ENCODE measurements around the gene ZAP70. TPM values are rescaled to one million over a fixed set of nuclear protein-coding genes. Genes with fewer than 3 reads are reported as not detected.

ZAP70 gene
- total RNA-seq, 1 experiment from 2014 or later = 0.71 TPM

DNA sequence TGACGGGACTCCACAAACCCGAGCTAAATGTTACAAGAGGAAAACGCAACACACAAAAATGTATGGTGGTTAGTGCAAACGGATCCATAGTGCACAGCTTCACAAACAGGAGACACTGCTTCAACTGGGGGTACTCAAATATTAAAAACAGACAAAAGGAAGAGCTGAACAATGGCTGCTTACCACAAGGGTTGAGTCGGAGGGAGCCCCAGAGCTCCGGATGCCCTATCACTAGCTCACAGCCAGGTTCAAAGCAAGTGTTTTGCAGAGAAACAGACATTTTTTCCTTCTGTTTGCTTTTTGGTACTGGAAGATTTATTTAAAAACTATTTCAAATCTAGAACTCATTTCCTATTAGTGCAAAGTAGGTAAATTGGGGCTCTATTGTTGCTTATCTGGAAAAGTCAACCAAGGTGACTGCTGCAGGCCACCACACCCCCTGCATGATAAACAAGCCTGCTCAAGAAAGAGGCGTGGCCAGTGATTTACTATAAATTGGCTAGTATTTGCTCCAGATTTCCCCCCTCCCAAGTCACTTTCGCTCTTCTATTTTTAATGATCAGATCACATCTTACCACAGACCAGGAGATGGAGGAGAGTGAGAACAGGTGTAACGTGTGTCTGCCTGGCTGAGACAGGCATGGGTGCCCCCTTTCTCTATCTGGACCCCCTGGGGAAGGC is 46.5 kb downstream of the ZAP70 start:
- in situ Hi-C loops (cut with HindIII; ENCODE audit: low pct_unique_long_range_greater_than_20kb, low sequenced_read_pairs) = no loop called here

DNA sequence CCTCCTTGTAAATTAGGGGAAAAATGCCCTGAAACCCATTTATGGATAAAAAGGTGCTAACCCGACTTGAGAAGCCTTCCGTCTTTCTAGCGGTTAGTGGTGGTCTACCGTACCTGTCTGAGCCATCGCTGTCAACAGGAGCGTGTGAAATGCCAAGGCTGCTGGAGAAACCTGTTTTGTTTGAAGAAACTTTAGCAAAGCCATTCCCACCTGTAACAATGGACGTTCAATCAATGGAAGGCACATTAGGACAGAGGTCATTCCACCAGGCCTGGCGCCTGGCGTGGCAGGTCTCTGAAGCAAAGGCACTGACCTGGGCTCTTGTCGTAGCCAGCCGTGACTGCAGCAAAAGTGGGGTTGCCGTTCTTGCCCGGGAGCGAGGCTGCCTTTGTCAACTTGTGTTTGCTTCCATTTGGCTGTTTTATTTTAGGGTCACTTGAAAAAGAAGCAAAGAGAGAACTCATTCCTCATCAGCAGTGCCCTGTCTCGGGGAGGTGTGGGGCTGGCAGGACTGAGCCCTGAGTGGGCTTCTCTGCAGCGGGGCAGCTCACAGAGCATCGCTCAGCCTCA is 47.2 kb downstream of the ZAP70 start:
- no peak for DNase-seq (ENCODE audit: low read depth)
- in situ Hi-C loops (cut with HindIII; ENCODE audit: low pct_unique_long_range_greater_than_20kb, low sequenced_read_pairs) = no loop called here

More for the DNA sequence above, 46.5 kb downstream of the ZAP70 start:
- DNase-seq (ENCODE audit: low read depth) = no peak

DNA sequence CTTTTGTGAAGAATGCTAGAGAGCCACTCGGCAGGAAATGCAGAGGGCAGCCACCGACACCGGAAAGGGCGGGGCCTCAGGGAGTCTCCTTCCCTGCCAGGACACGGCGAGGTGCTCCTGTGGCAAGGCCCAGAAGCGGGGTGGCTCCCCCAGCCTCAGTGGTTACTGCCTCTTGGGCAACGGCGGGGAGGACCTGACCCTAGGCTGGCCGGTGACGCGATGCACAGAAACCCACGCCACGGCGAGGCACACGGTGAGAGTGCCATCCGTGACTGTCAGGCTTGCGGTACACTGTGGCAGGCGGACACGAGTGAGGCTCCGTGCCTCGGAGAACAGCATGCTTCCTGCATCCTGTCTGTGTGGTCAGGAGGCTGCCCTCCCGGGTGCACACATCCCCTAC is 47.8 kb downstream of the ZAP70 start:
- in situ Hi-C loops (cut with HindIII; ENCODE audit: low pct_unique_long_range_greater_than_20kb, low sequenced_read_pairs) = no loop called here
- no peak for DNase-seq (ENCODE audit: low read depth)

DNA sequence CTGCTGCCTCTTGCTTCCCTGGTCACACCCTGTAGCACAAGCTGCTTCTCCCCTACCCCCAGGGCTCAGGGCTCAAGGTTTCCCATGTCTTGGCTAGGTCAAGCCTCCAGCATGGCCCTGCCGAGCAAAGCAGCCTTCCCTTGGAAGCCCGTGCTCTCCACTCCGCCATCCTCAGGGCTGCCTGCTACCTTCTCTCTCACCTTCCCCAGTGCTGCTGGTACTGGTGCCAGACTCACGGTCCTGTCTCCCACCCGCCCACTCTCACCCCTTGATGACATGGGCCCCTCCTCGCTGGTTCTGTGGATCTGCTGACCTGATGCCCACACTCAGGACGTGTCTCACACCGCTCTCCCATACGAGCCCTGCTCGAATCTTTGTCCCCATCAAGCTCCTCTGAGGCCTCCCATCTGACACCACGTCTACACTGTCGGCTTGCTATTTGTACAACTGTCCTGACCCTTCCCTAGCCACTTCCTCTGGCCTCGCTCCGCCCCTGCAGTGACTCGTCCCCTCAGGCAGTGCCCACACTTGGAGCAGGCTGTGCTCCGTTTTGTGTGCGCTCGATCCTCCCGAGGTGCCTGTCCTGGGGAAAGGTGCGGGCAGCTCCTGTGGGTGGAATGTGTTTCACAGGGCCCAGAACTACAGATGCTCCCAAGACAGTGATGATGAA is 49.9 kb downstream of the ZAP70 start:
- in situ Hi-C loops (cut with HindIII; ENCODE audit: low pct_unique_long_range_greater_than_20kb, low sequenced_read_pairs) = no loop called here

DNA sequence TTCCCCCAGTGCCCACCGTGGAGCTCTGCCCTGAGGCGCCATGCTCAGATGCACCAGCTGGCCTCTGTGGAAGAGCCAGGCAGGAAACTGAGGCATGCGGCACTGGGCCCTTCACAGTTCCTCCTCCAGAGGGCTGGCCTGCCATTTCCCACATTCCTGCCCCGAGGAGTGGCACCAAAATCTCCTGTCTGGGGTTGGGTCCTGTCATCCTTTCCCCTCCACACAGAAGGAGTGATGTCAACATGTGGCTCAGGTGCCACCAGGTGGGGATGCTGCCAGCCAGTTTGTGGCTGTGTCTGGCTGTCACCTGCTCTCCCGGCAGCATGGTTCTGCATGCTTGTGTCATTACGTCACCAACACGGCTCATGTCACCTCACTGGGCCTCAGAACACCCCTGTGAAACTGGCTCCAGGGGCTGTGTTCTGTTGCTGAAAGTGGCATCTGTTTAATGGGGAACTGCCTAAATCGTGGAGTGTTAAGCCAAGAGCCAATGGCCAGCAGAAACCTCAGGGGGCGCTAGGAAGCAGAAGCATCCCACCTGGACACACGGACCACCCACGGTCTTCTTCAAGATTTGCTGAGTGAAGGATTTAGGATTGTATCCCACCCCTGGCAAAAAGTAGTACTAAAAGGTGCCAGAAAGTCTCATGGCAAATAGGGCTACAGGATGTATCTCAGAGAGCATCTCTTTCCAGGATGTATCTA is 51.3 kb downstream of the ZAP70 start:
- in situ Hi-C loops (cut with HindIII; ENCODE audit: low pct_unique_long_range_greater_than_20kb, low sequenced_read_pairs) = no loop called here
- no peak for DNase-seq (ENCODE audit: low read depth)

More for the DNA sequence above, 49.9 kb downstream of the ZAP70 start:
- no peak for DNase-seq (ENCODE audit: low read depth)

DNA sequence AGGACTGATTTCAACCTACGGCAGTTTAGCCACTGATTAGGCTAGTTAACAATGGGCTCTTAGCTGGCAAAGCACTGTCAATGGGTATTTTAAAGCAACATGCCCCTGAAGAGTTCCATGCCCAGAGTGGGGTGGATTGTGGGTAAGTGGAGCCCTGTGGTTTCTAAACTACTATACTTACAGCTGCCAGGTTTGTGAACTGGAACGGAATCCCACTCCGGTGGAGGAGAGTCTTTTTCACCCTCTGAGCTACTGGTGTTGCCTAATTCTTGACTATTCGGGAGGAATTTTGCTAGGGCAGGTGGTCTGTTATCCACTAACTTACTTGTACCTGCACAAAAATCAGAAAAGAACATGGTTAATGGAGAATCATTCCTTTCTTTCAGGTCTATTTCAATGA is 52.6 kb downstream of the ZAP70 start:
- no peak for DNase-seq (ENCODE audit: low read depth)
- in situ Hi-C loops (cut with HindIII; ENCODE audit: low pct_unique_long_range_greater_than_20kb, low sequenced_read_pairs) = no loop called here

DNA sequence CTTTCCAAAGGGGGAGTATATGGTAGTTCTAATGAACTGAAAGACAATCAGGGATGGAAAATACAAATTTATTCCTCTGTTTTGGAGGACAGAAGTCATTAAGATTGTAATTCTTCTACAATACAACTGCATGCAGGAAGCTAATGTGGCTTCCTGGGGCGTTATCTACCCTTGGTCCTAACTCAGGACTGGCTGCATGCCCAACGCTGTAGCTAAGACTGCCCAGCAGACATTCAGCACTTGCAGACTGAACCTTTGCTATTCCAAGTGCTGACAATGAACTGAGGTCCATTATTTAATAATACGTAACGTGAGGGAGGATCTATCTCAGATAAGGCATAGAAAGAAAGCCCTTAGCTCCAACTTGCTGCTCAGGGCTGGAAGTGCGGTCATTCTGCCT is 53.2 kb downstream of the ZAP70 start:
- no peak for DNase-seq (ENCODE audit: low read depth)
- in situ Hi-C loops (cut with HindIII; ENCODE audit: low pct_unique_long_range_greater_than_20kb, low sequenced_read_pairs) = no loop called here

DNA sequence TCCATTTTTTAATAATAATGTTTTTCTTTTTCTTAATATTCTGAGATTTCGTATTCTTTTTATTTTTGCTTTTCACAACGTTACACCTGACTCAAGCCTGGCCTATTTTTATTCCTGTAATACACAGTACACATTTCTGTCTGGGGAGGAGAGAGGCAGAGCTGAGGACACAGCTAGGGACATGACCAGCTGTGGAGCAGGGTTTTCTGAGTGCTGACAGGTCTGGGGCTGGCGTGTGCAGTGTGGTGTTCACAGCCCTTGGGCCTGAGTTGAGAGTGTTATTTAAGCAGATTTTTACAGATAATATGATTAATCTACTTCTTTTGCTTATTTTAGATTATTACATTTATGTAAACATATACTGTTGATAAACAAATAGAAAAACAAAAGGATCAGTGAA is 55.9 kb downstream of the ZAP70 start:
- in situ Hi-C loops (cut with HindIII; ENCODE audit: low pct_unique_long_range_greater_than_20kb, low sequenced_read_pairs) = no loop called here
- no peak for DNase-seq (ENCODE audit: low read depth)

DNA sequence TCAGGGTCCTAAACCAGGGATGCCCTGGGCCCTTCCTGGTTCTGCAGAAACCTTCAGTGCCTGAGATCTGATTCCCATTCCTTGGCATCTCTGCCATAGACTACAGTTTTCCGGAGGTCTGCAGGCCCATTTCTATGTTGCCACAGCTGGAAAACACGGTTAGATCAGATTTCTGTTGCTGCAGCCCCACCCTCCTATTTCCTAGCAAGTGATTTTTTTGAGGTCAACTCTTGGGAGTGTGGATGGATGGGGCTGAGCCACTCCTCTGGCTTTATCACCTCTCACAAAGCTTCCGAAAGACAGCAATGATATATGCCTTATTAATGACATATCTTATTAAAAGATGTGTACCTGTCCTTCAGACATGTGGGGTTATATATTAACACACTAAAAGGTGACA is 56.3 kb downstream of the ZAP70 start:
- no peak for DNase-seq (ENCODE audit: low read depth)
- in situ Hi-C loops (cut with HindIII; ENCODE audit: low pct_unique_long_range_greater_than_20kb, low sequenced_read_pairs) = no loop called here

DNA sequence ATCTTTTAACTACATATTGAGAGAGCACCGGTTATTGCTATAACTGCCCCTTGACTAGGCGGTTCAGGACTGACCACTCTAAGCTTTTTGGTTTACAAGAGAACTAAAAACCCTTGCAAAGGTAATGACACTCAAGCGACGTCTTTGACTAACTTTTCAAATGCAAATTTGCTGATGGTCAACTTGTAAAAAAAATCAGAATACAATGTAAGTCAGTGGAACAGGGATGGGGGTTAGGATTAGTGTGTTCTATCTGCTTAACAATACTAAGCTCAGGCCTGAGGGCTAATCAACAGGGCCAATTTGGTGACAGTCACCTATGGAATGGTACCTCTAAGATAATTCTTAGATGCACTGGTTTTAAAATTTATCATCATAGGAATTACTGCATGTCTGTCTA is 57.1 kb downstream of the ZAP70 start:
- in situ Hi-C loops (cut with HindIII; ENCODE audit: low pct_unique_long_range_greater_than_20kb, low sequenced_read_pairs) = no loop called here
- DNase-seq (ENCODE audit: low read depth) = no peak

DNA sequence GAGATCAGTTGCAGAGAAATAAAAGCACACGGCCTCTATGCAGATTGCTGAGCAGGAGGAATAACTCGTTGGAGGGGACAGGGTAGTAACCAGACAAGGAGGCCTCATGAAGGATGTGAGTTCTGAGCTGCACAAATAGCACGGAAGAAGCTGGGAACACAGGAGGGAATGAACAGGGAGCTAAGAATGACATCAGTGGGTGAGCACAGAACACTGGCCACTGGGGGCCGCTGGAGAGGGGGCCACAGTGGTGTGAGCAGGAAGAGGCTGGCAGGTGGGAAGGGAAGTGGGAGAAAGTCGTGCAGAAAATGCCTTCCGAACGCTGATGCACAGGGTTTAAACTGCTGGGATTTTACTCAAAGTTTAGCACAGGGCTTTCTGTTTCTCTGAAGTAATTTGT is 61.0 kb downstream of the ZAP70 start:
- in situ Hi-C loops (cut with HindIII; ENCODE audit: low pct_unique_long_range_greater_than_20kb, low sequenced_read_pairs) = no loop called here
- DNase-seq (ENCODE audit: low read depth) = peak; percentile 9

DNA sequence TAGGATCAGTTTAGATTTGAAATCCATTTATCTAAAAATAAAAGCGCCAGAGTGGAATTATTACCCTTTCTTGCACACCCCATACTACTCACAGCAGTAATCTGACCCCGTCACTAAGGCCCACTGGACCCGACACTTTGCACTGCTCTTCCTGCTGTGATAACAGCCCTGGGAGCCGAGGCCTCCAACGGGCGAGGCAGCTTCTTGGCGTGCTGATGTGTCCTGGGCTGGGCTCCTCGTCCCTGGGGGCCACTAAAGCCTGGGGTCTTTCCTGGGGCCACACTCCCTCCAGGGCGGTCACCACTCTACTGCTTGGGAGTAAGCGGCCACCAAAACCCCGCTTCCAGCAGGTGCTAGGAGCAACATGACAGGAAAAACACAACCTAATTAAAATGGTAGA is 61.7 kb downstream of the ZAP70 start:
- in situ Hi-C loops (cut with HindIII; ENCODE audit: low pct_unique_long_range_greater_than_20kb, low sequenced_read_pairs) = no loop called here
- no peak for DNase-seq (ENCODE audit: low read depth)

DNA sequence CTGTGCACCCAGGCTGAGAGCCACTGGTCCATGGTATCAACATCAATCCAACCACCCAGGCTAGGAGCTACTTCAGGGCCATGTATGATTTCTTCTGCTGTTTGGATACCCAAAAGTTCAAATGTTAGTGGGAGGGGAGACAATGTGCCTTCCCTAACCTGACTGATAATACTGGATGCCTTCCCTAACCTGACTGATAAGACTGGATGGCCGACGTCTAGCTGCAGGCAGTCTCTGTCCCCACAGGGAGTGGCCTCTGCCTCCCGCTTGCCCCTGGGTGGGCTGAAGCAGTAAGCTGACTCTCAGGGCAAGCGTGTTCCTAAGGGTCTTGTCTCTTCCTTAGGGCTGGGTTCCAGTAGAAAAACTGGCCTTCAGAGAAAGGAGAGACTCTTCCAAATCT is 65.8 kb downstream of the ZAP70 start:
- no peak for DNase-seq (ENCODE audit: low read depth)
- in situ Hi-C loops (cut with HindIII; ENCODE audit: low pct_unique_long_range_greater_than_20kb, low sequenced_read_pairs) = no loop called here

DNA sequence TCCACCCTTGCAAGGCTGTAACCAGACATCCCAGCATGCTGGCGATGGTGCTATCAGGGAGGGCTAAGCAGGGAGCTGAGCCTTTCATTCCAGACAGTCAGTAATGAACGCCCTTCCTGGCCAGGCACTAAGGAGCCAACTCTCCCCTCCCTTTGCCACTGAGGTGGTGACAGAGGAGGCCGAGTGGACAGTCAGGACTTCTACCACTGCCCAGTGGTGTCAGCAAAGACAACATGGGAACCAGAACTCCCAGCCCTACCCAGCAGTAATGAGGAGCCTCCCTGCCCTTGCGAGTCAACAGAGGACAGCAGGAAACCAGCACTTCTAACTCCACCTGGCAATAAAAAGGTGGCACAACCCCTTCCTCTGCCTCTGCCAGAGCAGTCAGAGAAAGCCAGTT is 68.6 kb downstream of the ZAP70 start:
- no peak for DNase-seq (ENCODE audit: low read depth)
- in situ Hi-C loops (cut with HindIII; ENCODE audit: low pct_unique_long_range_greater_than_20kb, low sequenced_read_pairs) = no loop called here

DNA sequence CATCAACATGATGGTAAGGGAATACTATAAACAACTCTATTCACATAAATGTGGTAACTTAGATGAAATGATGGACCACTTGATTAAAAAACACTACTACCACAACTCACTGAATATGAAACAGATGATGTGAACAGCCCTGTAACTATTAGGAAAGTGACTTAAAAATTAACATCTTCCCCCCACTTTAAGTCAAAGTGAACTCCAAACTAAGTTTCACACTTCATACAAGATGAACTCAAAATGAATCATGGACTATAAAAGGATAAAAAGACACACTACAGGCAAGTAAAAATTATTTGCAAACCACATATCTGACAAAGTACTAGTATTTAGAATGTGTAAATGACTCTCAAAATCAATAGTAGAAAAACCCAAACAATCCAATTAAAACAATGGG is 71.6 kb downstream of the ZAP70 start:
- in situ Hi-C loops (cut with HindIII; ENCODE audit: low pct_unique_long_range_greater_than_20kb, low sequenced_read_pairs) = no loop called here

DNA sequence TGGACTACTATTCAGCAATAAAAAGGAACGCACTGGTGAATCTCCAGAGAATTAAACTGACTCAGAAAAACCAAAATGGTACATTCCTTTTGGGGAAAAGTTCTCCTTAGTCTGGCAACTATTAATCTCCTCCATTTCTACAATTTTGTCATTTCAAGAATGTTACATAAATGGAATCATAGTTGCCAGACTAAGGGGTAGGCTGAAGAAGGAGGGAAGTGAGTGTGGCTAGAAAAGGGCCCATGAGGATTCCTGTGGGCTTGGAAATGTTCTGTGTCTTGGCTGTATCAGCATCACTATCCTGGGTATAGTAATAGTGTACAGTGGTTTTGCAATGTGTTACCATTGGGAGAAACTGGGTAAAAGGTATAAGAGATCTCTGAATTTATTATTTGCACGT is 72.4 kb downstream of the ZAP70 start:
- no peak for DNase-seq (ENCODE audit: low read depth)
- in situ Hi-C loops (cut with HindIII; ENCODE audit: low pct_unique_long_range_greater_than_20kb, low sequenced_read_pairs) = no loop called here

More for the DNA sequence above, 71.6 kb downstream of the ZAP70 start:
- DNase-seq (ENCODE audit: low read depth) = no peak

DNA sequence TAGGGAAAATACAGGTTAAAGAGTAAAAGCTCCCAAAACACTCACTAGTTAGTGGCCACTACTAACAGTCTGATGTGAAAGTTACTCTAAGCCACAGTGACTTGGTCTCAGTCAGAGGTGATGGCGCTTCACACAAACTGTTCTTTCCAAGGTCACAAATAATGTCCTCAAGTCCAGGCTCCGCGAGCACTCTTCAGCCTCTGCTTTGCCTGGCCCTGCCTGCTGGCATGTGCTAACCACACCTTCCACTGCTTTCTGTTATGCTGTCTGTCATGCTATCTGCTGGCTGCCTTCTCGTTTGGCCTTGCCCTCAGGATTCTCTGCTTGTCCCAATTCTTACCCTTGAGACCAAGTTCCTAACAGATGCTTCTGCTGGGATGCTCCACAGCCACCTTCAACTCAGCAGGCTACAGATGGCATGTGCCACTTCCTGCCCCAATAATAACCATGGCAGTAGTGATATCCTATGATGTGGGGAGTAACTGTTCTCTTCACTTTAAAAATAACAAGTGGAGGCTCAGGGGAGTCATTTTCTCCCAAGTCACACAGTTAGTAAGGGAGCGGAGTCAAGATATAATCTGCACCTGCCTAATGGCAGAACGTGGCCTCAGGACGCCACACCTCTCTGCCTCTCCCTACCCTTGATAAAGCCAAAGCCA is 75.7 kb downstream of the ZAP70 start:
- in situ Hi-C loops (cut with HindIII; ENCODE audit: low pct_unique_long_range_greater_than_20kb, low sequenced_read_pairs) = no loop called here
- DNase-seq (ENCODE audit: low read depth) = no peak

Data from Caki2 (cell line).